AG09309 (cell line): ENCODE measurements around the gene ACSS2.

Source experiments
- DNase-seq: peaks from one replicate; pipeline ENCODE4 v3.0.0-alpha.2; 2010; ENCODE audit warnings: low read depth
- H3K4me3 ChIP-seq: 2 replicates; pipeline ENCODE4 v1.5.1; 2011; ENCODE audit warnings: mild to moderate bottlenecking, low read depth, low read length, moderate library complexity; ENCODE audit not compliant: control insufficient read depth
- TF ChIP-seq, protein P1 (sequence below): IDR thresholded peaks from 2 replicates; pipeline ENCODE4 v1.5.1; 2011; ENCODE audit warnings: mild to moderate bottlenecking, low read depth, low read length, inconsistent platforms; ENCODE audit not compliant: insufficient read depth, control insufficient read depth; ENCODE audit errors: missing control alignments

ACSS2 gene, protein sequence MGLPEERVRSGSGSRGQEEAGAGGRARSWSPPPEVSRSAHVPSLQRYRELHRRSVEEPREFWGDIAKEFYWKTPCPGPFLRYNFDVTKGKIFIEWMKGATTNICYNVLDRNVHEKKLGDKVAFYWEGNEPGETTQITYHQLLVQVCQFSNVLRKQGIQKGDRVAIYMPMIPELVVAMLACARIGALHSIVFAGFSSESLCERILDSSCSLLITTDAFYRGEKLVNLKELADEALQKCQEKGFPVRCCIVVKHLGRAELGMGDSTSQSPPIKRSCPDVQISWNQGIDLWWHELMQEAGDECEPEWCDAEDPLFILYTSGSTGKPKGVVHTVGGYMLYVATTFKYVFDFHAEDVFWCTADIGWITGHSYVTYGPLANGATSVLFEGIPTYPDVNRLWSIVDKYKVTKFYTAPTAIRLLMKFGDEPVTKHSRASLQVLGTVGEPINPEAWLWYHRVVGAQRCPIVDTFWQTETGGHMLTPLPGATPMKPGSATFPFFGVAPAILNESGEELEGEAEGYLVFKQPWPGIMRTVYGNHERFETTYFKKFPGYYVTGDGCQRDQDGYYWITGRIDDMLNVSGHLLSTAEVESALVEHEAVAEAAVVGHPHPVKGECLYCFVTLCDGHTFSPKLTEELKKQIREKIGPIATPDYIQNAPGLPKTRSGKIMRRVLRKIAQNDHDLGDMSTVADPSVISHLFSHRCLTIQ

DNA sequence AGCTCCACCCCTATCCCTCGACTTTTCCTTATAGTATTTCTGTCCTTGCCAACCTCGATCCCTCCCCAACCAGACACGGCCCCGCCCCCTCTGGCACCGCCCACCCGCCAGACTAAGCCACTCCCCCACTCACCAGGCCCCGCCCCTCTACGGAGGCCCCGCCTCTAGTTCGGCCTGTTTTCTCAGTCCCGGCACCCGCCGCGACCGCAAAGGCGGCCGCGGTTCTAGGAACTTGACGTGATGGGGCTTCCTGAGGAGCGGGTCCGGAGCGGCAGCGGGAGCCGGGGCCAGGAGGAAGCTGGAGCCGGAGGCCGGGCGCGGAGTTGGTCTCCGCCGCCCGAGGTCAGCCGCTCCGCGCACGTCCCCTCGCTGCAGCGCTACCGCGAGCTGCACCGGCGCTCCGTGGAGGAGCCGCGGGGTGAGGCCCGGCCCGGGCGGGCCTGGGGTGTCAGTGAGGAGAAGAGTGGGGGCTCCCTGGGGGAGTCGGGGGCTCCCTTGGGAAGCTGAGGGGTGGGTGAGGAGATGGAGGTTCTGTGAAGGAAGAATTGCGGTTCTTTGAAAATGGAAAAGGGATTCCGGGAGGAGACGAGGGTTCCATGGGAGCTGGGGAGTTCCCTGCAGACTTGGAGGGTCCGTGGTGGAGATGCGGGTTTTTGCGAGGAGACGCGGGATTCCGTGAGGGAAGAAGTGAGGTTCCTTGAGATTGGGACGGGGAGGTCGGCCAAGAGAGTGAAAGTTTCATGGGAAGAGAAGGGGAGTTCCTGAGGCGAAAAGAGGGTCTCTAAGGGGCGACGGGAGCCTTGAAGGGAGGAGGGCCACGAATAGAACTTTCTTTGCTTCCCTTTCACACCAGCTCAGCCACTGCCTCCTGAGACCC, at the start of gene ACSS2:
ACSS2 (plus strand) TSS at position 207 of the 877 bp plus-strand sequence; CDS start at position 241, 34 bp downstream.
- TF ChIP-seq, protein P1, sequence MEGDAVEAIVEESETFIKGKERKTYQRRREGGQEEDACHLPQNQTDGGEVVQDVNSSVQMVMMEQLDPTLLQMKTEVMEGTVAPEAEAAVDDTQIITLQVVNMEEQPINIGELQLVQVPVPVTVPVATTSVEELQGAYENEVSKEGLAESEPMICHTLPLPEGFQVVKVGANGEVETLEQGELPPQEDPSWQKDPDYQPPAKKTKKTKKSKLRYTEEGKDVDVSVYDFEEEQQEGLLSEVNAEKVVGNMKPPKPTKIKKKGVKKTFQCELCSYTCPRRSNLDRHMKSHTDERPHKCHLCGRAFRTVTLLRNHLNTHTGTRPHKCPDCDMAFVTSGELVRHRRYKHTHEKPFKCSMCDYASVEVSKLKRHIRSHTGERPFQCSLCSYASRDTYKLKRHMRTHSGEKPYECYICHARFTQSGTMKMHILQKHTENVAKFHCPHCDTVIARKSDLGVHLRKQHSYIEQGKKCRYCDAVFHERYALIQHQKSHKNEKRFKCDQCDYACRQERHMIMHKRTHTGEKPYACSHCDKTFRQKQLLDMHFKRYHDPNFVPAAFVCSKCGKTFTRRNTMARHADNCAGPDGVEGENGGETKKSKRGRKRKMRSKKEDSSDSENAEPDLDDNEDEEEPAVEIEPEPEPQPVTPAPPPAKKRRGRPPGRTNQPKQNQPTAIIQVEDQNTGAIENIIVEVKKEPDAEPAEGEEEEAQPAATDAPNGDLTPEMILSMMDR = no peak
- DNase-seq = peak; percentile 93
- H3K4me3 ChIP-seq = peak within 1 kb of the TSS; percentile 67

DNA sequence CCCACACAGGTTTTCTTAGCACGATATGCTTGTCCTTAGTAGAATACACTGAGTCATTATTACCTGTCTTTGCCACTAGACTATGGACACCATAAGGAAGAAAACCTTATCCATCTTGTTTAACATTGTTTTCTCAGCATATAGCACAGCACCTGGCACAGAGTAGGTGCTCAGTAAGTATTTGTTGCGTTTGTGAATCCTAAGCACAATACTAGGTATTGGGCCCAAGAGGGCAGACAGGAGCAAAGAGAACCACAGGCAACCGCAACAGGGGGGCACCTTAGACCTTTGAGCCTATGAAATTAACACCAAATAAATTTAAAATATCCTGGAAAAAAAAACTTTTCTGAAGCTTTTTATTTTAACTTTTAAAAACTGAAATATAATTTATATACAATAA, 47.2 kb upstream of the ACSS2 start:
- TF ChIP-seq, protein P1 = no peak
- H3K4me3 ChIP-seq = no peak overlapping the region
- DNase-seq = no peak

DNA sequence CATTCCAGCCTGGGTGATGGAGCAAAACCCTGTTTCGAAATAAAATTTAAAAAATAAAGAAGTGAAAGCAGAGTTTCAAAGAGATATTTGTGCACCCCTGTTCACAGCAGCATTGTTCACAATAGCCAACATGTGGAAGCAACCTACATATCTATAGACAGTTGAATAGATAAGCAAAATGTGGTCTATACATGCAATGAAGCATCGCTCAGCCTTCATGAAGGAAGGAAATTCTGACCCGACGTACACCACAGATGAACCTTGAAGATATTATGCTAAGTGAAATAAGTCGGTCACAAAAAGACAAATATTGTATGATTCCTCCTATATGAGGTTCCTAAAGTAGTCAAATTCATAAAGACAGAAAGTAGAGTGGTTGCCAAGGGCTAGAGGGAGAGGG, 44.5 kb upstream of the ACSS2 start:
- H3K4me3 ChIP-seq = no peak overlapping the region
- TF ChIP-seq, protein P1 = no peak
- DNase-seq = no peak

DNA sequence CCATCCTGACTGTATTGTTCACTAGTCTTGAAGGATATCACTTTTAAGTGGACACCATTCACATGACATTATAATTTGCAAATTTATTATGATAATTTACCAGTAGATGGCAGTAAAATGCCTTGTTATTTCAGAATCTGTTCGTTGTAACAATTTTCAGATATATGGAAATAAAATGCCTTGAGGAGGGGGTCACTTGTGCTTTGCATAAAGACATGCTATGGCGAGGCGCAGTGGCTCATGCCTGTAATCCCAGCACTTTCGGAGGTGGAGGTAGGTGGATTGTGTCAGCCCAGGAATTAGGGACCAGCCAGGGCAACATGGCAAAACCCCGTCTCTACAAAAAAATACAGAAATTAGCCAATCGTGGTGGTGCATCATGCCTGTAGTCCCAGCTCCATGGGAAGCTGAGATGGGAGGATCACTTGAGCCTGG, 41.9 kb upstream of the ACSS2 start:
- no peak for DNase-seq
- peak overlapping the region; percentile 13 for H3K4me3 ChIP-seq
- TF ChIP-seq, protein P1 = peak; percentile 22

DNA sequence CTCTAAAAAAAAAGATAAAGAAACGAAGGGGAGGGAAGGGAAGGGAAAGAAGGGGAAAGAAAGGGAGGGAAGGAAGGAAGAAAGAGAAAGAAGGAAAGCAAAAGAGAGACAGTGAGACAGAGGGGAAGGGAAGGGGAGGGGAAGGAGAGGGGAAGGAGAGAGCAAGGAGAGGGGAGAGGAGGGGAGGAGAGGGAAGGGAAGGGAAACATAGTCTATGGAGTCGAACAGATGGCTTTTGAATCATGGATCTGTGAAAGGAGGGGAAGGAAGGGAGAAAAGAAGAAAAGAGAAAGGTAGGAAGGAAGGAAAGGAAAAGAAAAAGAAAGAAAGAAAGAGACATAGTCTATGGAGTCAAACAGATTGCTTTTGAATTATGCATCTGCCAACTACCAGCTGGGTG, 34.3 kb upstream of the ACSS2 start:
- no peak for DNase-seq
- H3K4me3 ChIP-seq = no peak overlapping the region
- TF ChIP-seq, protein P1 = no peak

DNA sequence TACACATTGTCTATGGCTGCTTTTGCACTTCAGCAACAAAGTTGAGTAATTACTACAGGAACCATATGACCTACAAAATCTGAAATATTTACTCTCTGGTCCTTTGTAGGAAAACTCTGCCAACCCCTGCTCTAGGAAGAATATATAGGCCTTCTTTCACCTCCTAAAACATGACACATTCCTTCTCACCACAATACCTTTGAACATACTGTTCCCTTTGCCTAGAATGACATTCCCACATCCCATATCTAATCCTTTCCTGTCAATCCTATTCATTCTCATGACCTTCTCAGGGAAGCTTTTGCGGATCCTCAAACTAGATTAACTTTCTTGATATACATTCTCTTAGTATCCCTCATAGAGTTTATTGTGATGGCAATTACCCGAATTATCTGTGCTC, 33.0 kb upstream of the ACSS2 start:
- no peak for DNase-seq
- H3K4me3 ChIP-seq = no peak overlapping the region
- TF ChIP-seq, protein P1 = no peak
